Pancreas (tissue), 10 donors: Measurements from ENCODE around the gene UNC5B. TPM values are rescaled to one million over a fixed set of nuclear protein-coding genes. Genes with fewer than 3 reads are reported as not detected.
A peak's percentile ranks its signal among the peaks of the same experiment; 100 is the strongest.

Experiments used
- ATAC-seq, 4 donors: fragments of 200-7000 bp; cut with Tn5 transposase; one replicate each; pipeline versions ENCODE4 v1.8.0 to v1.9.1; 2020; ENCODE audit warnings: mild to moderate bottlenecking in 4 of 4, moderate library complexity in 4 of 4
- DNase-seq, 6 donors: peaks; one replicate each; pipeline ENCODE4 v3.0.0-alpha.2; 2020
- FAIRE-seq: peaks from 2 replicates; lab custom pipeline; 2012; peaks lifted over from hg19 to GRCh38; lab: Jason Lieb, UNC
- H3K27ac ChIP-seq, 4 donors: fragments of 200-600 bp; sonication (generic); 1 replicate in 3 of 4; 2 replicates in 1 of 4; pipeline versions ENCODE4 v1.5.0 to v1.8.0; 2020
- H3K27me3 ChIP-seq, 4 donors: fragments of 200-600 bp; one replicate each; pipeline ENCODE4 v1.8.0; 2021
- H3K36me3 ChIP-seq, 3 donors: fragments of 200-600 bp; sonication (generic) in 1 of 3; one replicate each; pipeline versions ENCODE4 v1.5.0 to v1.8.0; 2020 to 2021
- H3K4me1 ChIP-seq, 3 donors: fragments of 200-600 bp; one replicate each; pipeline ENCODE4 v1.8.0; 2021
- H3K4me3 ChIP-seq, 4 donors: fragments of 200-600 bp; sonication (generic) in 2 of 4; one replicate each; pipeline versions ENCODE4 v1.5.0 to v1.8.0; 2020 to 2021
- H3K9me3 ChIP-seq, 4 donors: fragments of 200-600 bp; one replicate each; pipeline ENCODE4 v1.8.0; 2021
- WGBS, 2 donors: extraction: QIAGEN DNeasy Blood & Tissue Kit; methylation state at CpG; one replicate each; pipeline ENCODE4 v1.1.7; 2013; 5-methylcytosine and 5-hydroxymethylcytosine counted together
- intact Hi-C, 3 donors: fragments of 100-400 bp; cut with DNase I; formaldehyde crosslinking; loops; one replicate each; pipeline versions ENCODE4 v1.11.1 to v1.14.2; 2022
- polyA plus RNA-seq, 2 donors: library from polyadenylated mRNA; stranded (reverse); fragments of 200-250 nt; gene quantifications; one replicate each; pipeline ENCODE4 v1.2.3, GENCODE V29; 2013
- total RNA-seq, 6 donors: library from RNA; stranded (reverse); fragmentation: NEBNext Ultra II Directional in 4 of 6; extraction: Animal tissue kit (Norgen Biotek cat#: 25700) in 4 of 6; gene quantifications; one replicate each; pipeline versions ENCODE4 v1.2.1 to v1.2.4, GENCODE V29; 2021 to 2023
- TF ChIP-seq, protein P1 (sequence below), 4 donors: fragments of 200-600 bp; sonication (generic) in 3 of 4; IDR thresholded peaks; one replicate each; pipeline versions ENCODE4 v1.5.0 to v1.8.0; 2021; ENCODE audit warnings: antibody characterized with exemption in 4 of 4
- donor health status: healthy with polysubstance abuse.
- donor health status: DM: no; HTN: no; CAD: no; lungs with moderate emphysema.
- donor health status: DM: no; HTN: no; CAD: no.
- donor health status: control.
- donor health status: control.
- donor health status: Bipolar disorder and iron deficiency.
- donor health status: DM: yes; HTN: yes; CAD: no.
- donor health status: DM: no; HTN: no; CAD: no.
- donor health status: DM: no; HTN: no; CAD: no.
- donor health status: DM: yes; HTN: yes; CAD: no.

UNC5B gene
- total and polyA plus RNA-seq, 8 donors: 2.4 to 7.7 (median 4.2) TPM

DNA sequence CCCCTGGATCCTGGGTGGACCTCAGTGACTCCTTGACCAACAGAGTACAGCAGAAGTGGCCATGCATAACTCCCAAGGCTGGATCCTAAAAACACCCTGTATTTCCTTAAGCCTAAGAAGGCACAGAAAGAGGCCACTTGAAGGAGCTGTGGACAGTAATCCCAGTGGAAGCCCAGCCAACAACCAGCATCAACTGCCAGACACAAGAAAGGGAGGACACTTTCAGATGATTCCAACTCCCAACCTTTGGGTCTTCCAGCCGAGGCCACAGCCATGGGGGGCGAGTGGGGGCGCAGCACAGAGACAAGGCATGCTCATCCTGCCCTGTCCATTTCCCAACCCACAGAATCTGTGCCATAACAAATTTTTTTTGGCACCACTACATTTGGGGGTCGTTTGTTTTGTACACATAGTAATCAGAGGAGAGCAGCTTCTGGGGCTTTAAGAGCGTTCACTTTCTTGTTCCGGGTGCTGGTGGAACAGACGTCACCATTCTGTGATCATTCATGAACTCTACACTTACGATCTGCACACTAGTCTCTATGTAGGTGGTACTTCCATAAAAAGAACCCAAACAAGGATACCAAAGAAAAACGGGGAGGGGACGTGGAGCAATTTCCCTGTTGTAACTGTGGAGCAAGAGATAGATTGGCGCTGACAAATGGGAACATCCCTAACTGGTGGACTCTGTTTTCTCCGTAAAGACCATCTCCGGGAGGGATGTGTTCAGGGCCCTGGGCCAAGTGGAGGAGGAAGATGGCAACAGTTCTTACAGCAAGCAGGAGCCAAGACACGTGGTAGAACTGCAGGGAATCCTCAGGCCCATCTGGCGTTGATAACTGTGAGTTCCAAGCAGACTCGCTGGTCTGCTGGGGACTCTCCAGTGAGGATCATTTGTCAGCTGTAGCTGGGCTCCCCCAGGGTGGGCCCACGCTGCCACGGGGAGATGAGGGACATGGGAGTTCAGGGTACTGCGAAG lies 100.7 kb downstream of the UNC5B start:
- no peak overlapping the region for H3K27ac ChIP-seq
- TF ChIP-seq, protein P1, sequence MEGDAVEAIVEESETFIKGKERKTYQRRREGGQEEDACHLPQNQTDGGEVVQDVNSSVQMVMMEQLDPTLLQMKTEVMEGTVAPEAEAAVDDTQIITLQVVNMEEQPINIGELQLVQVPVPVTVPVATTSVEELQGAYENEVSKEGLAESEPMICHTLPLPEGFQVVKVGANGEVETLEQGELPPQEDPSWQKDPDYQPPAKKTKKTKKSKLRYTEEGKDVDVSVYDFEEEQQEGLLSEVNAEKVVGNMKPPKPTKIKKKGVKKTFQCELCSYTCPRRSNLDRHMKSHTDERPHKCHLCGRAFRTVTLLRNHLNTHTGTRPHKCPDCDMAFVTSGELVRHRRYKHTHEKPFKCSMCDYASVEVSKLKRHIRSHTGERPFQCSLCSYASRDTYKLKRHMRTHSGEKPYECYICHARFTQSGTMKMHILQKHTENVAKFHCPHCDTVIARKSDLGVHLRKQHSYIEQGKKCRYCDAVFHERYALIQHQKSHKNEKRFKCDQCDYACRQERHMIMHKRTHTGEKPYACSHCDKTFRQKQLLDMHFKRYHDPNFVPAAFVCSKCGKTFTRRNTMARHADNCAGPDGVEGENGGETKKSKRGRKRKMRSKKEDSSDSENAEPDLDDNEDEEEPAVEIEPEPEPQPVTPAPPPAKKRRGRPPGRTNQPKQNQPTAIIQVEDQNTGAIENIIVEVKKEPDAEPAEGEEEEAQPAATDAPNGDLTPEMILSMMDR (IDR thresholded peaks at IDR 0.05): no peak
- ATAC-seq (peak in 3 of 4 donors; percentile 30 to 48 (median 30)), FAIRE-seq (no peak), DNase-seq (peak in 2 of 6 donors; percentile 26 to 37)
- no peak overlapping the region for H3K4me3 ChIP-seq
- no peaks in the 10 kb centered on the region for H3K9me3 ChIP-seq
- no peaks in the 10 kb centered on the region for H3K36me3 ChIP-seq
- no peaks in the 10 kb centered on the region for H3K27me3 ChIP-seq
- 38 to 49% methylated on average over 19 of the region's 19 CpGs for whole genome bisulfite sequencing, 2 donors
- H3K4me1 ChIP-seq: peaks cover 0 to 5% (median 0%) of the 10 kb centered on the region in 3 donors
- intact Hi-C loops: loop anchor here in 2 of 3 donors (10.0 kb wide), 3 partner anchors 252 to 292 kb away; no protein-coding TSS in a partner anchor

GRCh38 chr10:71314028-71314693 lies 101.8 kb downstream of the UNC5B start:
- Histone ChIP-seq H3K4me3 (peak overlapping the region in 1 of 4 donors; percentile 11), H3K36me3 (no peaks in the 10 kb centered on the region), H3K27ac (no peak overlapping the region), H3K4me1 (peaks cover 0 to 9% (median 0%) of the 10 kb centered on the region in 3 donors), H3K9me3 (no peaks in the 10 kb centered on the region), H3K27me3 (no peaks in the 10 kb centered on the region)
- DNase-seq (peak in 3 of 6 donors; percentile 51 to 60 (median 54)), ATAC-seq (peak; percentile 38 to 78 (median 62)), FAIRE-seq (no peak)
- intact Hi-C loops: loop anchor here in 2 of 3 donors (10.0 kb wide), 3 partner anchors 251 to 291 kb away; no protein-coding TSS in a partner anchor
- TF ChIP-seq, protein P1 (IDR thresholded peaks at IDR 0.05): peak; percentile 68 to 88 (median 74)
- WGBS, 2 donors: 3 to 4% methylated on average over 21 of the region's 21 CpGs

- 42 to 47% methylated on average over 11 of the region's 11 CpGs for WGBS, 2 donors
Measured at GRCh38 chr10:71314694-71315225, 102.4 kb downstream of the UNC5B start.

DNA sequence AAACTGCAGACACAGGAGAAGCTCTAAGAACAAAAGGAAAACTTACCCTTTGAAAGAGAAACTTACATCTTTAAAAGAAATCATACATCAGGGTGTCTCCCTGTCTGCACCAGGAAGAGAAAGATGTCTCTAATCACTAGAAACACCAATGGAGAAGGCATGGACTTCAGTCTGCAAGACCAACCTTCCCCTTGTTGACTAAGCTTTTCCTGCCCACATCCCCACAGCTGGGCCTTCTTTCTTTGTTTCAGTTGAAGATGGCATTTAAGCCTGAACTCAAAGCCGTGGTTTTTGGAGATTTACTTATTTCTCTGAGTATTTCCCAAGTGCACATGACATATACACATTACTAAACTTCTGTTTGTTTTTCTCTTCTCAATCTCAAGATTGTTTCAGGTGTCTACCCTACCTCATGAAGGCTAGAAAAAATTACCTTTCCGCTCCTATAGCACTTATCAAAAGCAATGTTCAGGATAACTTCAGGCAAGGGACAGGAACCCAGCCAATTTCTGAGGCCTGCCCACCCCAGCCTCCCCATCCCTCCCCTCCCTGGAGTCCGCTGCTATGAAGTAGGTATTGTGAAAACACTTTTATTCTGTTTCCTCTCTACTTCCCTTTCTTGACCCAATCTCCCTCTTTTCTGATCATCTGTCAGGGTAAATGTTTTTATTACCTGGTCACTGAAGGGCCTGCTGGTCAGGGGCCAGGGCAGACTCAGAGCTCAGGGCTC lies 103.9 kb downstream of the UNC5B start:
- Histone ChIP-seq H3K4me3 (no peak overlapping the region), H3K9me3 (no peaks in the 10 kb centered on the region), H3K36me3 (no peaks in the 10 kb centered on the region), H3K27ac (no peak overlapping the region), H3K4me1 (peaks cover 0 to 9% (median 0%) of the 10 kb centered on the region in 3 donors), H3K27me3 (no peaks in the 10 kb centered on the region)
- intact Hi-C loops: loop anchor here in 2 of 3 donors (10.0 kb wide), 3 partner anchors 249 to 289 kb away; no protein-coding TSS in a partner anchor
- no peak for ATAC-seq
- no peak for DNase-seq
- TF ChIP-seq, protein P1 (IDR thresholded peaks at IDR 0.05): no peak
- no peak for FAIRE-seq
- 58 to 61% methylated on average over 3 of the region's 3 CpGs for WGBS, 2 donors

More at GRCh38 chr10:71314694-71315225, 102.4 kb downstream of the UNC5B start:
- Histone ChIP-seq H3K36me3 (no peaks in the 10 kb centered on the region), H3K4me3 (peak overlapping the region in 1 of 4 donors; percentile 11), H3K27me3 (no peaks in the 10 kb centered on the region), H3K4me1 (peaks cover 0 to 9% (median 0%) of the 10 kb centered on the region in 3 donors), H3K27ac (no peak overlapping the region), H3K9me3 (no peaks in the 10 kb centered on the region)
- TF ChIP-seq, protein P1 (IDR thresholded peaks at IDR 0.05): no peak
- DNase-seq (peak in 1 of 6 donors; percentile 31), ATAC-seq (no peak), FAIRE-seq (no peak)
- intact Hi-C loops: loop anchor here in 2 of 3 donors (10.0 kb wide), 3 partner anchors 250 to 290 kb away; no protein-coding TSS in a partner anchor
